ENCODE results near the gene LLGL1.

DNA sequence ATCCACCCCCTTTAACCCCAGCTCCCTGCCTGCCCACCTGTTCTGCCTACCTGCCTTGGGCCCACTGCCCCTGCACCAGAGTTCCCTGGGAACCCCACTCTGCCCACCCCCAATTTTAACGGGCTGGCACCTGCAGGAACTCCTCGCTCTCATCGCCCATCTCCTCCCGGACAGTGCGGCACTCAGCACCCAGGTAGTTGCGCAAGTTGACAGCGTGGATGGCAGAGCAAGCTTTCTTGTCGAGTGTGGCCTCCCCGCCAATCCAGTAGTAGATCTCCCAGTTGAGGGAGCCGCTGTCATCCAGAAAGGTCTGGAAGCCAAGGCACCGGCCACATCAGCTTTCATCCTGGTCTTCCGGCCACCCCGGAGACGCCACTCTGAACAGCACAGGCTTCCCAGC is 25.3 kb downstream of the LLGL1 start:
- TF ChIP-seq POLR2A (IDR thresholded peaks at IDR 0.05): no peak
- TF ChIP-seq, protein P1, sequence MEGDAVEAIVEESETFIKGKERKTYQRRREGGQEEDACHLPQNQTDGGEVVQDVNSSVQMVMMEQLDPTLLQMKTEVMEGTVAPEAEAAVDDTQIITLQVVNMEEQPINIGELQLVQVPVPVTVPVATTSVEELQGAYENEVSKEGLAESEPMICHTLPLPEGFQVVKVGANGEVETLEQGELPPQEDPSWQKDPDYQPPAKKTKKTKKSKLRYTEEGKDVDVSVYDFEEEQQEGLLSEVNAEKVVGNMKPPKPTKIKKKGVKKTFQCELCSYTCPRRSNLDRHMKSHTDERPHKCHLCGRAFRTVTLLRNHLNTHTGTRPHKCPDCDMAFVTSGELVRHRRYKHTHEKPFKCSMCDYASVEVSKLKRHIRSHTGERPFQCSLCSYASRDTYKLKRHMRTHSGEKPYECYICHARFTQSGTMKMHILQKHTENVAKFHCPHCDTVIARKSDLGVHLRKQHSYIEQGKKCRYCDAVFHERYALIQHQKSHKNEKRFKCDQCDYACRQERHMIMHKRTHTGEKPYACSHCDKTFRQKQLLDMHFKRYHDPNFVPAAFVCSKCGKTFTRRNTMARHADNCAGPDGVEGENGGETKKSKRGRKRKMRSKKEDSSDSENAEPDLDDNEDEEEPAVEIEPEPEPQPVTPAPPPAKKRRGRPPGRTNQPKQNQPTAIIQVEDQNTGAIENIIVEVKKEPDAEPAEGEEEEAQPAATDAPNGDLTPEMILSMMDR (IDR thresholded peaks at IDR 0.05 in 4 of 5, conservative IDR thresholded peaks at IDR 0.05 in 1 of 5): no peak
